CD4-positive, alpha-beta T cell treated with Interleukin-6 at 100 ng/mL for 8 hours (primary cell): ENCODE measurements around the gene PDE4D.

ENCODE experiments used
- DNase-seq: peaks from one replicate; pipeline ENCODE4 v3.0.0-alpha.2; 2020; ENCODE audit warnings: mixed read lengths, low spot score

The PDE4D gene

GRCh38 chr5:59544573-59544972, 349.0 kb downstream of the PDE4D start:
- no peak for DNase-seq

- no peak for DNase-seq
Measured at GRCh38 chr5:59543821-59544442, 349.6 kb downstream of the PDE4D start.

- no peak for DNase-seq
Measured at GRCh38 chr5:59542851-59543820, 350.4 kb downstream of the PDE4D start.

GRCh38 chr5:59542306-59542705, 351.2 kb downstream of the PDE4D start:
- DNase-seq, result no peak

- no peak for DNase-seq
Measured at GRCh38 chr5:59540366-59540765, 353.2 kb downstream of the PDE4D start.

- no peak for DNase-seq
Measured at GRCh38 chr5:59538750-59539121, 354.8 kb downstream of the PDE4D start.

GRCh38 chr5:59537961-59538749, 355.4 kb downstream of the PDE4D start:
- DNase-seq, result no peak

- DNase-seq, result no peak
Measured at GRCh38 chr5:59536875-59537274, 356.7 kb downstream of the PDE4D start.

GRCh38 chr5:59535561-59535960, 358.0 kb downstream of the PDE4D start:
- DNase-seq, result no peak

- no peak for DNase-seq
Measured at GRCh38 chr5:59533730-59534108, 359.8 kb downstream of the PDE4D start.

- no peak for DNase-seq
Measured at GRCh38 chr5:59532979-59533729, 360.4 kb downstream of the PDE4D start.

GRCh38 chr5:59529239-59529638, 364.3 kb downstream of the PDE4D start:
- DNase-seq, result no peak

- no peak for DNase-seq
Measured at GRCh38 chr5:59528202-59528862, 365.2 kb downstream of the PDE4D start.

- DNase-seq, result no peak
Measured at GRCh38 chr5:59525957-59526356, 367.6 kb downstream of the PDE4D start.

- no peak for DNase-seq
Measured at GRCh38 chr5:59525311-59525710, 368.2 kb downstream of the PDE4D start.

- no peak for DNase-seq
Measured at GRCh38 chr5:59522201-59522831, 371.2 kb downstream of the PDE4D start.

GRCh38 chr5:59521476-59521875, 372.1 kb downstream of the PDE4D start:
- DNase-seq, result no peak

- no peak for DNase-seq
Measured at GRCh38 chr5:59519338-59519737, 374.2 kb downstream of the PDE4D start.

GRCh38 chr5:59517926-59518585, 375.5 kb downstream of the PDE4D start:
- no peak for DNase-seq

- DNase-seq, result no peak
Measured at GRCh38 chr5:59516161-59516560, 377.4 kb downstream of the PDE4D start.
